Measurements from ENCODE around the gene MDN1.

MDN1 gene

DNA sequence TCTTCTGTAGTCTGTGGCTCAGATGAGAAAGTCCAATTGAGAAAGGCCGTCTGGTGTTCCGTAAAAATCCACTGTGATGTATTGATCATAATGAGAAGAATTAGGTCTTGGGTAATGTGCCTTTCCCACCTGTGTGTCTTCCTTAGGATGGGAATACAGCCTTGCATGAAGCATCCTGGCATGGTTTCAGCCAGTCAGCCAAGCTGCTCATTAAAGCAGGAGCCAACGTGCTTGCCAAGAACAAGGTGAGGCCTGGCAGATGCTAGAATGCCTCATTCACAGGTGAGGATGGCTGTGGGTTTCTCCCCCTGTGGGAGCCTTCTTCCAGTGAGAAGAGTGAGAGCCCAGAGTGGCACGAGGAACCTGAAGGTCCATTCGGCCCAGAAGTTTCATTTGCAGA is 213.7 kb downstream of the MDN1 start:
- DNase-seq (ENCODE audit: low read depth in 3 of 3) = no peak

DNA sequence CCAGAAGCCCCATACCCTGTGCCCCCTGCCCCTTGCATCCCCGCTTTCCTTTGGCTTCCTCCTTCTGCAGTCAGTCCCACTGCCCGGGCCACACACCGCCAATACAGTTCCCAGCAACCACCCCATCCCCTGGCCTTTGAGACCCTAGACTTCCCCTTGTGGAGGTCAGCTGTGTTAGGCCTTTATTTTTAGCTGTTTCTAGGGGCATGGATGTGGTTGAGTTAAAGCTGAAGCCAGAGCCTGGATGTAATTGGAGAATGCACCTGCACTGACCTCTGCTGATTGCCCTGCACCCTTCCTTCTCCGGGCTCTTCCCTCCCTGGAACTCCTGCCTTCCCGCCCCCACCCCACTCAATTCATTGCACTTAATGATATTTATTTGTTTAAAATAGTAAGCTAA is 214.9 kb downstream of the MDN1 start:
- no peak for DNase-seq (ENCODE audit: low read depth in 3 of 3)

DNA sequence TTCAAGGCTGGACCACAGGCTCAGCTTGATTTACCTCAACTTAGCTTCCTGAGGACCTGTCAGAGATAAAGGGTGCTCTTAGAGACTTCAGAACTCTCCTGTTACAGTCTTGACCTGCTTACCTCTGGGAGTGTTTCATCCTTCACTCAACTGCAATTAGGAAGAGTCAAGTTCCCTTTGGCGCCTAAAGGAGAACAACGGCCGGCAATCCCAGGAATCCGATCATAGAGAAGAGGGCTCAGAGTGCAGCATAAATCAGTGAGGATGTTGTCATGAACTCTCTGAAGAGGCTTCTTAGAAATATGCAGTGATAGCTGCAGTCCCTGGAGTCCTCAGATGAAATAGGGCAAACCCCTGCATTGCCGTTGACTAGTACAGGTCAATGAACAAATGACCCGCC is 217.4 kb downstream of the MDN1 start:
- DNase-seq (ENCODE audit: low read depth in 3 of 3) = no peak

DNA sequence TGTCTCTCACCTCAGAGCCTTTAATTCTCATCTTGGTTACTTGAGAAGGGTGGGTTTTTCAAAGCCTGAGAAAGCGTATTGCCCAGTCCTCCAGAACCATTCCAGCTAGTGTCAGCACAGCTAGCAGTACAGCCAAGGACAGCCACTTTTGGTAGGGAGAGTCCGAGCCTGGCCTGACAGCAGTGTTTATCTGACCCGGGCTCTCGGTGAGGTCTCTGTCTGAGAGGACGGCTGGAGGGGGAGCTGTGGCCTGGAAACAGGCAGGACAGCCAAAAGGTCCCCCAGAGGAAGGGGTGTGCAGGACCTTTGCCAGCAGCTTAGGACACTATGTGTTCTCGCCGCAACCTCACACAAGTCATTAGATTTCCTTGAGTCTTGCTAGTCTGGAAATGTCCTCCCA is 219.9 kb downstream of the MDN1 start:
- DNase-seq (ENCODE audit: low read depth in 3 of 3) = no peak

DNA sequence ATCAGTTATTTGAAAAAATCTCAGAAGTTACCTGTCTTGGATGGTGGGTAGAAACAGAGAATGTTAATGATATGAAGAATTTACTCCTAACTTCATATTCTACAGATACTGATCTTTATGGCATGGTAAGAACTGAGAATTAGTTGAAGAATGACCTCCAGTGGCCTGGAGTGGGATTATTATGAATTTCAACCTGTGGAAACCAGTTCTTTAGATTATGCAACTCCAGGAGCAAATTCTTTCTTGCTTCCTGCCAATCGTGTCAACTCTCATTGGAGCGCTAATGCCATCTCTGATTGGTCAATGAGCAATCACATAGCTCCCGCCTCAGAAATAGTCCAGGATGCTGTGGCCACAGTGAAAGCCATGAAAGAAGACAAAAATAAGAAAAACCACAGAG is 221.6 kb downstream of the MDN1 start:
- no peak for DNase-seq (ENCODE audit: low read depth in 3 of 3)

DNA sequence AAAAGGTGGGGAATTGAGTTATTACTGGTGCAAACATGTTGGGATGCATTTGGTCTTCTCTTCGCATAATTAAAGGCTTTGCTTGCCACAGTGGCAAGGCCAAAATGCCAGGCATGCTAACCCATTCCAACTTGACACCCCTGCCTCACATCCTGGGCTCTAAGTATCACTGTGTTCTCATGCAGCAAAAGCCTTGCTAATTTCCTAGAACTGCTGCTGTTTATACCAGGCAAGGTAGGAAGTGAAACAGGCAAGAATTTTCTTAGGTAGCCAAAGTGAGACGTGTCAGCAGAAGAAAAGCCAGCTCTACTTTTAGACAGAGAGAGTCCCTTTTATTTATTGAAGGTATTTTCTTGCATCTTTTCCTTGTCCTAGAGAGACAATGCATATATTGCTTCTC is 222.2 kb downstream of the MDN1 start:
- DNase-seq (ENCODE audit: low read depth in 3 of 3) = no peak

DNA sequence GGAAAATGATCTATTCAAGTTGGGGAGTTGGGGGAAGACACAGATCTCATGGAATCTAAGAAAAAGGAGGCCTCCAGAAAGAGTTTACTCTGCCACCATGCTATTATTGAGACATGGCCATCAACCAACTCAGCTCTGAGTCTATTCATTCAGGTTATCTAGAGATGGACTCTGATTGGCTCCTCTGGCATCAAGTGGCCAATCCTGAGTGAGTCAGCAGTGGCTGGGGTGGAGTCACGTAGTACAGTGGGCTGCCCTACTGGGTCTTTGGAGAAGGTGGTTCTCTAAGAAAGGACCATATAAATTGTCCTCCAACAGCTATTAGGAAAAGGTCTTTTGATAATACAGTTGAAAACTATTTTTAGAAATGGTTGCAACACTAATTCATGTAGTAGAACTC is 223.1 kb downstream of the MDN1 start:
- no peak for DNase-seq (ENCODE audit: low read depth in 3 of 3)

DNA sequence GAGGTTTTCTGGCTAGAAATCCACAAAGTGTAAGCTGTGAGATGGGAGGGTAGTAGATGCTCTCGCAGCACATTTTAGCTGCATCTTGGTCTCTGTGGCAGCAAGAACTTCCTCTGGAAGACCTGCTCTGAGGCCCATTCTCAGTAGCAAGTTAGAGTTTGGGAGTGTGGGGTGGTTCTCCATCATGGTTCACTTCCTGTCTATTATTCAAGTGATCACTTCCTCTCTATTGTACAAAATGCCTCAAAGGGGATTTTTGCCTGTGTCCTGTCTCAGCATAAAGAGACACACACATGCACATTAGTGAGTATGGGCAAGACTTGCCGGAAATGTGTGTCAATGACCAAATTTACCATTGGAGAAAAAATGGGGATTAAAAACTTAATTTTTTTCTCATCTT is 223.5 kb downstream of the MDN1 start:
- no peak for DNase-seq (ENCODE audit: low read depth in 3 of 3)

All from stimulated activated CD4-positive, alpha-beta T cell treated with anti-CD3 and anti-CD28 coated beads, TNF-alpha, amount 100 ng/mL, for 4 hours (primary cell).